ENCODE results near the gene ATP8B4. TPM values are rescaled to one million over a fixed set of nuclear protein-coding genes. Genes with fewer than 3 reads are reported as not detected.

The ATP8B4 gene
- total and polyA plus RNA-seq, 4 donors: 0.20 to 43.9 (median 10.8) TPM

DNA sequence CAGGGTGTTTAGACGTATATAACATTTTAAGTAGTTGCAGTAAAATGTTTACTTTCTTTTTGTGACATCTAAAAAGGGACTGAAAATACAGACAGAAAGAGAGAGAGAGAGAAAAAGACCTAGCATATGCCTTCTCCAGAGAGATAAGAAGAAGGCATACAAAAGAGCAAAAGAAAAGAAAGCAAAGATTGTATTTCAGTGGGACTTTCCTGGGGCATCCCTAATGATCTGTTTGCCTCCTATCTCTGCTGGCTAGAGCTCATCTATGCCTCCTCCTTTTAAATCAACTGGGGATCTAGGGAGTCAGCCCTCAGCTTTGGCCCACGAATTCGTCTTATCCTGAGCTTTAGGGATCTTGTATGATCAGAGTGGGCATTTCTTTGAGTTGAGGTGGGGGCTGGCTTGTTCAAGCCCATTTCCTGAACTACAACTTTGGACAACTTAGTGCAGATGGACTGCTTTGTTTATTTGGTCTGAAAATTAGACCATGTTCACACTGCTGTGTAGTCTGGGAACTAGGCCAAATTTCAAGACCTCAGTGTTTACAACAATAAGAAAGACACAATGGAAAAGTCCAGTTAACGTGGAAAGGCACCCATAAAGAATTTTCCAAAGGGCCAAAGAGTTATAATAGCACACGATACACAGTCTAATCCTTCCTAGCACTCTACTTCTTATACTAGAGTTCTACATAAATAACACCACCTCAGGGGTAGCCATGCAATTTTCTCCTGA lies 61.0 kb downstream of the ATP8B4 start:
- H3K4me3 ChIP-seq (ENCODE audit: low read length in 2 of 2): no peak overlapping the region
- ATAC-seq (ENCODE audit: low FRiP score) (no peak), DNase-seq (no peak)
- intact Hi-C loops (cut with DNase I): no loop called here
- WGBS, 2 donors: 38 to 52% methylated on average over 5 of the region's 5 CpGs
- no peak overlapping the region for H3K27ac ChIP-seq (ENCODE audit: low read depth in 1 of 2, low read length in 2 of 2)
- no peaks in the 10 kb centered on the region for H3K9me3 ChIP-seq (ENCODE audit: control insufficient read depth, low read length)
- no peaks in the 10 kb centered on the region for H3K27me3 ChIP-seq (ENCODE audit: control insufficient read depth in 1 of 2, insufficient read depth in 2 of 2, low read length in 1 of 2)
- H3K4me1 ChIP-seq (ENCODE audit: control insufficient read depth in 1 of 2, insufficient read depth in 2 of 2, low read length in 2 of 2): peaks cover 0 to 2% of the 10 kb centered on the region in 2 donors
- H3K36me3 ChIP-seq (ENCODE audit: control insufficient read depth in 1 of 2, insufficient read depth in 2 of 2, low read length in 1 of 2): no peaks in the 10 kb centered on the region

DNA sequence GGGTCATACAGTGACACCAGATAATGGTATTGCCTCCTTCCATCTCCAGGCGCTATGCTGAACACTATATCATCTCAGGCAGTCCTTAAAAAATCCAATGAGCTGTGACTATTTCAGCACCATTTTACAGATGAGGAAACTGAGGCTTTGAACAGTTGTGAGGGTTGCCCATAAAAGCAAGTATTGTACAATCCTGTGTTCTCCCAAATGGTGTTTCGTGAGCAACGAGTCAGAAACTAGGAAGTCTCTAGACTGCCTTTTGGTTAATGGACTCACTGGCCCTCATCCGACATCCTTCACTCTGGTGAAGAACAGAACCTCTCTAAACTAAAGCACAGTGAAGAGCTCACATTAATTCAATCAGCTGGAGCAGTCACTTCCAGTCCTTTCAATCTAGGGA lies 61.8 kb downstream of the ATP8B4 start:
- Histone ChIP-seq H3K4me1 (ENCODE audit: control insufficient read depth in 1 of 2, insufficient read depth in 2 of 2, low read length in 2 of 2) (peaks cover 0 to 2% of the 10 kb centered on the region in 2 donors), H3K9me3 (ENCODE audit: control insufficient read depth, low read length) (no peaks in the 10 kb centered on the region), H3K4me3 (ENCODE audit: low read length in 2 of 2) (no peak overlapping the region), H3K27ac (ENCODE audit: low read depth in 1 of 2, low read length in 2 of 2) (no peak overlapping the region), H3K27me3 (ENCODE audit: control insufficient read depth in 1 of 2, insufficient read depth in 2 of 2, low read length in 1 of 2) (no peaks in the 10 kb centered on the region), H3K36me3 (ENCODE audit: control insufficient read depth in 1 of 2, insufficient read depth in 2 of 2, low read length in 1 of 2) (no peaks in the 10 kb centered on the region)
- no peak for DNase-seq
- intact Hi-C loops (cut with DNase I): no loop called here
- WGBS, 2 donors: 97 to 98% methylated on average over 4 of the region's 4 CpGs
- ATAC-seq (ENCODE audit: low FRiP score): no peak

- Histone ChIP-seq H3K4me3 (ENCODE audit: low read length in 2 of 2) (no peak overlapping the region), H3K27ac (ENCODE audit: low read depth in 1 of 2, low read length in 2 of 2) (no peak overlapping the region), H3K4me1 (ENCODE audit: control insufficient read depth in 1 of 2, insufficient read depth in 2 of 2, low read length in 2 of 2) (peaks cover 0 to 2% of the 10 kb centered on the region in 2 donors), H3K36me3 (ENCODE audit: control insufficient read depth in 1 of 2, insufficient read depth in 2 of 2, low read length in 1 of 2) (no peaks in the 10 kb centered on the region), H3K27me3 (ENCODE audit: control insufficient read depth in 1 of 2, insufficient read depth in 2 of 2, low read length in 1 of 2) (no peaks in the 10 kb centered on the region), H3K9me3 (ENCODE audit: control insufficient read depth, low read length) (no peaks in the 10 kb centered on the region)
- intact Hi-C loops (cut with DNase I): no loop called here
- ATAC-seq (ENCODE audit: low FRiP score): no peak
- DNase-seq: no peak
- WGBS, 2 donors: 84 to 88% methylated on average over 5 of the region's 5 CpGs
These were observed 63.3 kb downstream of the ATP8B4 start for GRCh38 chr15:50055750-50056157.

DNA sequence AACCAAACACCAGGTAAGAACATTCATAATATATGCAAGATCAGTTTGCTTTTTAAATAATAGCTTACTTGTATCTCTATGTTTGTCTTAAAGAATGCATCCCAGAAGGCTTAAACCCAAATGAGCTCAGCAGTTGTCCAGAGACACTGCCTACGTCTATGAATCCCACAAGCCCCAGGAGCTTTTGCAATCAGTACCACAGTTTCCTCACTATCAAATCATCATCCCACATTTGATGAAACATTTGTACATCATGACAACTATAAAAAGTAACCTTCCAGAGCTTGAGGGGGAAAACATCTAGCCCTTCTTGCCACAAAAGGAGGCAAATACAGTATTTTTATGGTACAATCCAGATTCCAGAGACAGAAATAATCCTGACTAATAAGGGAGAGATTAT lies 63.7 kb downstream of the ATP8B4 start:
- Histone ChIP-seq H3K4me1 (ENCODE audit: control insufficient read depth in 1 of 2, insufficient read depth in 2 of 2, low read length in 2 of 2) (peaks cover 0 to 2% of the 10 kb centered on the region in 2 donors), H3K9me3 (ENCODE audit: control insufficient read depth, low read length) (no peaks in the 10 kb centered on the region), H3K36me3 (ENCODE audit: control insufficient read depth in 1 of 2, insufficient read depth in 2 of 2, low read length in 1 of 2) (no peaks in the 10 kb centered on the region), H3K4me3 (ENCODE audit: low read length in 2 of 2) (no peak overlapping the region), H3K27ac (ENCODE audit: low read depth in 1 of 2, low read length in 2 of 2) (no peak overlapping the region), H3K27me3 (ENCODE audit: control insufficient read depth in 1 of 2, insufficient read depth in 2 of 2, low read length in 1 of 2) (no peaks in the 10 kb centered on the region)
- WGBS, 2 donors: 10 to 15% methylated on average over 1 of the region's 1 CpG
- no peak for DNase-seq
- intact Hi-C loops (cut with DNase I): no loop called here
- peak; percentile 68 for ATAC-seq (ENCODE audit: low FRiP score)

DNA sequence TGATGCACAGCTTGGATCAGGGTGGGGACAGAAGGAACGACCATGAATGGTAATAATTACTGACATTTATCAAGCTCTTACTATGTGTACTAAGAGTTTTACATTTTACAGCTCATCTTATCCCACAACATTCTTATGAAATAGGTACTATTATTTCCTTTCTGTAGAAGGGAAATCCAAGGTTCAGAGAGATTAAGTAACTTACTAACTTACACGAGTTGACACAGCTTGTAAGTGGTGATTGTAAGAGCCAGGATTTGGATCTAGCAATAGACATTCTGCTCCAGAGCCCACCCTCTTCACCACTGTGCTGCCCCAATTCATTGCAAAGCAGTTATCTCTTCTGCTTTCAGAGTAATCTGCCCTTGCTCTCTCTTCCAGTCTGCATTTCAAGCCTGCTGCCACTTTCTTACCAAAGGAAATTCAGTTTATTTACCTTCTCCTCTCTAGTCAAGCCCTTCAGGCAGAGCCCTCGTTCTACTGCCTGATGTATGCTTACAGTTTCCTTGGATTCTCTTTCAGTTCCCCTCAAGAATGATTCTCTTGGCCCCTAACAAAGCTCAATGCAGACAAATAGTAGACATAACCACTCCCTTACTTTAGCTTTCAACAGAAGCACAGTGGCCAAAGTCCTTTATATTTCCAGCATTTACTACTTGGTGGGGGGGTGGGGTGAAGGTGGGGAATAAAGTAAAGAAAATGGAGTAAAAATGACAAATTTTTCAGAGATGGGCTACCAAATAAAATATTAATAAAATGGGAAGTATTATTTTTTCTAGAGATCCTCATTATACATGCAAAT lies 65.8 kb downstream of the ATP8B4 start:
- Histone ChIP-seq H3K27ac (ENCODE audit: low read depth in 1 of 2, low read length in 2 of 2) (no peak overlapping the region), H3K4me1 (ENCODE audit: control insufficient read depth in 1 of 2, insufficient read depth in 2 of 2, low read length in 2 of 2) (peaks cover 0 to 2% of the 10 kb centered on the region in 2 donors)
- intact Hi-C loops (cut with DNase I): loop anchor here (5.0 kb wide), 1 partner anchor 816 kb away; no protein-coding TSS in a partner anchor

DNA sequence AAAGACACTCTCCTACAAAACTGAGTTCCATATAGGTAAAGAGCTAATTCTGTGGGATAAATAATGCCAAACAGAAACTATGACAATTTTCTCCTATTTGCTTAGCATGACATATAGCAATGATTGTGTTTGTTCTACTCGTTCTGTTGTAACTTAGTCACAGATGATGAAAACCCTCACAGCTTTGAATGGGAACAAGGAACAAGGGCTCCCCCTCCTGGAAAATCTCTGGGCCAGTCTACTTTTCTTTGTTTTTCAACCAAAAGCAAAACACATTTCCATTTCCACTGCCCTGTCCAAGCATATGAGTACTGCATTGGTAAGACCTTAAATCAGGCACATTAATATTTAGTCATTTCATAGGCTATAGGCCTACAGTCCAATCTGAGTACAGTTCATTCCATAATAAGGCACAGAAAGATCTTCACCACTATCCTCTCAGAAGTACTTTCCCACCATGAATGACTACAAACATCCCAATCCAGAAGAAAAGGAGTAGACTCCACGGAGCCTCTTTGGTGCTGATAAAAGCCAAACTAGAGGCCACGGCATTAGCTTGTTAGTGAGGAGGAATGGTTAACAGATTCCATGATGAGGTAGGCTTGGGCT lies 67.1 kb downstream of the ATP8B4 start:
- DNase-seq (peak in 1 of 2 donors; percentile 54), ATAC-seq (ENCODE audit: low FRiP score) (peak; percentile 70)
- 26 to 41% methylated on average over 3 of the region's 3 CpGs for WGBS, 2 donors
- Histone ChIP-seq H3K27me3 (ENCODE audit: control insufficient read depth in 1 of 2, insufficient read depth in 2 of 2, low read length in 1 of 2) (no peaks in the 10 kb centered on the region), H3K4me3 (ENCODE audit: low read length in 2 of 2) (no peak overlapping the region), H3K4me1 (ENCODE audit: control insufficient read depth in 1 of 2, insufficient read depth in 2 of 2, low read length in 2 of 2) (no peaks in the 10 kb centered on the region), H3K9me3 (ENCODE audit: control insufficient read depth, low read length) (no peaks in the 10 kb centered on the region), H3K36me3 (ENCODE audit: control insufficient read depth in 1 of 2, insufficient read depth in 2 of 2, low read length in 1 of 2) (no peaks in the 10 kb centered on the region), H3K27ac (ENCODE audit: low read depth in 1 of 2, low read length in 2 of 2) (no peak overlapping the region)
- intact Hi-C loops (cut with DNase I): loop anchor here (5.0 kb wide), 1 partner anchor 815 kb away; no protein-coding TSS in a partner anchor

More for the DNA sequence above, 65.8 kb downstream of the ATP8B4 start:
- no peak for DNase-seq
- ATAC-seq (ENCODE audit: low FRiP score): no peak
- no peak overlapping the region for H3K4me3 ChIP-seq (ENCODE audit: low read length in 2 of 2)
- no peaks in the 10 kb centered on the region for H3K36me3 ChIP-seq (ENCODE audit: control insufficient read depth in 1 of 2, insufficient read depth in 2 of 2, low read length in 1 of 2)
- no peaks in the 10 kb centered on the region for H3K9me3 ChIP-seq (ENCODE audit: control insufficient read depth, low read length)
- WGBS, 2 donors: 55 to 63% methylated on average over 3 of the region's 3 CpGs
- no peaks in the 10 kb centered on the region for H3K27me3 ChIP-seq (ENCODE audit: control insufficient read depth in 1 of 2, insufficient read depth in 2 of 2, low read length in 1 of 2)

DNA sequence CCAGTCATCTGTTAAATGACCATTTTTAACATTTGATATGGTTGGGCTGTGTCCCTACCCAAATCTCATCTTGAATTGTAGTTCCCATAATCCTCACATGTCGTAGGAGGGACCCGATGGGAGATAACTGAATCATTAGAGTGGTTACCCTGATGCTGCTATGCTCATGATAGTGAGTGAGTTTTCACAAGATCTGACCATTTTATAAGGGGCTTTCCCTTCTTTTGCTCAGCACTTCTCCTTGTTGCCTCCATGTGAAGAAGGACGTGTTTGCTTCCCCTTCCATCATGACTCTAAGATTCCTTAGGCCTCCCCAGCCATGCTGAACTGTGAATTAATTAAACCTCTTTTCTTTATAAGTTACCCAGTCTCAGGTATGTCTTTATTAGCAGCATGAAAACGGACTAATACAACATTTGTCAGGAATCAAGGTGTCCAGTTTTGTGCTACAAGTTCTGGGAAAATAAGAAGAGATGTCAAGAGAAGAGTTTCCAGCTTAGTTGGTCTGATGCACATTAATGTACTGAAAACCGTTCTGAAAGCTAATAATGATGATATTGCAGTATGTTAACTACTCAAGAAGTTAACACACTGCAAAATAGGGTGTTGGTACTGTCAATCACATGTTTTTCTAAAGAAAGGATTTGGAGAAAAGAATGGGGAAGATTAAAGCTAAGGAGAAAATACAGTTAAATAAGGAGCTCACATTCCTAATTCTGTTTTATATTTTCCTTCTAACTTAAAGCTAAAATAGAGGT lies 67.9 kb downstream of the ATP8B4 start:
- Histone ChIP-seq H3K9me3 (ENCODE audit: control insufficient read depth, low read length) (no peaks in the 10 kb centered on the region), H3K27ac (ENCODE audit: low read depth in 1 of 2, low read length in 2 of 2) (no peak overlapping the region), H3K4me1 (ENCODE audit: control insufficient read depth in 1 of 2, insufficient read depth in 2 of 2, low read length in 2 of 2) (no peaks in the 10 kb centered on the region), H3K4me3 (ENCODE audit: low read length in 2 of 2) (no peak overlapping the region), H3K36me3 (ENCODE audit: control insufficient read depth in 1 of 2, insufficient read depth in 2 of 2, low read length in 1 of 2) (no peaks in the 10 kb centered on the region), H3K27me3 (ENCODE audit: control insufficient read depth in 1 of 2, insufficient read depth in 2 of 2, low read length in 1 of 2) (no peaks in the 10 kb centered on the region)
- 74 to 78% methylated on average over 5 of the region's 5 CpGs for WGBS, 2 donors
- no peak for DNase-seq
- intact Hi-C loops (cut with DNase I): loop anchor here (5.0 kb wide), 1 partner anchor 814 kb away; no protein-coding TSS in a partner anchor
- no peak for ATAC-seq (ENCODE audit: low FRiP score)

DNA sequence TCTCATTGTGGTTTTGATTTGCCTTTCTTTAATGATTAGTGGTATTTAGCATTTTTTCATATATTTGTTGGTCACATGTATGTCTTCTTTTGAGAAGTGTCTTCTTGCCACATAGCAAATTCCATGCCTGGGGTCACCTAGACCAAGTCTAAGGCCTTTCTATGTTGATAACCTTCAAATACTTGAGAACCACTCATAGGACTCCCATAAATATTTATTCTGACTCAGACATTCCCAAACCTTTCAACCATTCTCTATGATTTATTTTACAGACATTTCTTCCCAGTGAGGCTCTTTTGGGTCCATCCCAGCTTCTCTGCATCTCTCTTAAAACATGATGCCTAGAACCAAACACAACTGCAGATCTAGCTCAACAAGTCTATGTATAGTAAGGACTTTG lies 69.2 kb downstream of the ATP8B4 start:
- Histone ChIP-seq H3K36me3 (ENCODE audit: control insufficient read depth in 1 of 2, insufficient read depth in 2 of 2, low read length in 1 of 2) (no peaks in the 10 kb centered on the region), H3K4me1 (ENCODE audit: control insufficient read depth in 1 of 2, insufficient read depth in 2 of 2, low read length in 2 of 2) (no peaks in the 10 kb centered on the region), H3K9me3 (ENCODE audit: control insufficient read depth, low read length) (no peaks in the 10 kb centered on the region), H3K4me3 (ENCODE audit: low read length in 2 of 2) (no peak overlapping the region), H3K27me3 (ENCODE audit: control insufficient read depth in 1 of 2, insufficient read depth in 2 of 2, low read length in 1 of 2) (no peaks in the 10 kb centered on the region), H3K27ac (ENCODE audit: low read depth in 1 of 2, low read length in 2 of 2) (no peak overlapping the region)
- ATAC-seq (ENCODE audit: low FRiP score) (no peak), DNase-seq (no peak)
- intact Hi-C loops (cut with DNase I): loop anchor here (5.0 kb wide), 1 partner anchor 813 kb away; no protein-coding TSS in a partner anchor
